ENCODE data around the gene ZNF526. TPM values are rescaled to one million over a fixed set of nuclear protein-coding genes. Genes with fewer than 3 reads are reported as not detected.

The ZNF526 gene
- total and polyA plus RNA-seq, 9 of the 15 experiments (the other 6 are each of a cell fraction or from before 2014, with no cell fraction given) = 1.3 to 17.9 (median 6.2) TPM

DNA sequence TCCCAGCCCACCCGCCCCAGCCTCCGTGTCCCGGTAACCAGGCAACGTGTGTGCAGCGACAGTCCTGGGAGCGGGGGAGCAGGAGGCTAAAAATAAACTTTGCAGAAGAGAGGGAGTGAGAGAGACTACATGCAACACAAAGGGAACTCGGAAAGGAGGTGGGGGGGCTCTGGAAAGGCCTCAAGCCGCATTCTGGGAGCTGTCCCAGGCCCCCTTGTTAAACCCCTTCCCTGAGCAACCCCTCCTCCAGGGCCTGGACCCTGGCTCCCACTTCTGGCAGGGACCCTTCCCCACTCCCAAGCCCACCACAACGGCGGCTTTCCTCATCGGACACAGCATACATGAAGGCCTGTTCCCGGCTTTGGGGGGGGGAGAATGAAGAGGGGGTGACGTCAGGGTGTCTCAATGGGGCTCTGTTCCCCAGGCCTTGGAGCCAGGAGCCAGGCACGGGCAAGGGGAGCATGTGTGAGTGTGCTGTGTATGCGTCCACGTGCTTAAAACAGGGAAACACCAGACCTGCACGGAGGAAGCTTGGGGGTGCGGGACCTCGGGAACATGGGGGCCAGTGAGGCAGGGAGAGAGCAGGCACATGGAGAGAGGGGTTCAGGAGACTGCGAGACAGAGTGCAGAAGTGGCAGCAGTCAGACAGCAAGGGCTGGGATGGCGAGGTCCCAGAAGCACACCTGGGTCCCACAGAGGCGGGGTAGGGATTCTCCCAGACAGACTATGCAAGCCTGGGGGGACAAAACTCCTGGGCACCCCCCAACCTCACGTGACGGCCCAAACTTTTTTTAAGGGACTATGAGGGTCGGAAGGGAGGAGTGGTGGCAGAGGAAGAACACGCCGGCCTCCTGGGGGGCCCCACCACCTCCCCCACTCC lies 32.5 kb downstream of the ZNF526 start (continued):
- TF ChIP-seq, protein P1, sequence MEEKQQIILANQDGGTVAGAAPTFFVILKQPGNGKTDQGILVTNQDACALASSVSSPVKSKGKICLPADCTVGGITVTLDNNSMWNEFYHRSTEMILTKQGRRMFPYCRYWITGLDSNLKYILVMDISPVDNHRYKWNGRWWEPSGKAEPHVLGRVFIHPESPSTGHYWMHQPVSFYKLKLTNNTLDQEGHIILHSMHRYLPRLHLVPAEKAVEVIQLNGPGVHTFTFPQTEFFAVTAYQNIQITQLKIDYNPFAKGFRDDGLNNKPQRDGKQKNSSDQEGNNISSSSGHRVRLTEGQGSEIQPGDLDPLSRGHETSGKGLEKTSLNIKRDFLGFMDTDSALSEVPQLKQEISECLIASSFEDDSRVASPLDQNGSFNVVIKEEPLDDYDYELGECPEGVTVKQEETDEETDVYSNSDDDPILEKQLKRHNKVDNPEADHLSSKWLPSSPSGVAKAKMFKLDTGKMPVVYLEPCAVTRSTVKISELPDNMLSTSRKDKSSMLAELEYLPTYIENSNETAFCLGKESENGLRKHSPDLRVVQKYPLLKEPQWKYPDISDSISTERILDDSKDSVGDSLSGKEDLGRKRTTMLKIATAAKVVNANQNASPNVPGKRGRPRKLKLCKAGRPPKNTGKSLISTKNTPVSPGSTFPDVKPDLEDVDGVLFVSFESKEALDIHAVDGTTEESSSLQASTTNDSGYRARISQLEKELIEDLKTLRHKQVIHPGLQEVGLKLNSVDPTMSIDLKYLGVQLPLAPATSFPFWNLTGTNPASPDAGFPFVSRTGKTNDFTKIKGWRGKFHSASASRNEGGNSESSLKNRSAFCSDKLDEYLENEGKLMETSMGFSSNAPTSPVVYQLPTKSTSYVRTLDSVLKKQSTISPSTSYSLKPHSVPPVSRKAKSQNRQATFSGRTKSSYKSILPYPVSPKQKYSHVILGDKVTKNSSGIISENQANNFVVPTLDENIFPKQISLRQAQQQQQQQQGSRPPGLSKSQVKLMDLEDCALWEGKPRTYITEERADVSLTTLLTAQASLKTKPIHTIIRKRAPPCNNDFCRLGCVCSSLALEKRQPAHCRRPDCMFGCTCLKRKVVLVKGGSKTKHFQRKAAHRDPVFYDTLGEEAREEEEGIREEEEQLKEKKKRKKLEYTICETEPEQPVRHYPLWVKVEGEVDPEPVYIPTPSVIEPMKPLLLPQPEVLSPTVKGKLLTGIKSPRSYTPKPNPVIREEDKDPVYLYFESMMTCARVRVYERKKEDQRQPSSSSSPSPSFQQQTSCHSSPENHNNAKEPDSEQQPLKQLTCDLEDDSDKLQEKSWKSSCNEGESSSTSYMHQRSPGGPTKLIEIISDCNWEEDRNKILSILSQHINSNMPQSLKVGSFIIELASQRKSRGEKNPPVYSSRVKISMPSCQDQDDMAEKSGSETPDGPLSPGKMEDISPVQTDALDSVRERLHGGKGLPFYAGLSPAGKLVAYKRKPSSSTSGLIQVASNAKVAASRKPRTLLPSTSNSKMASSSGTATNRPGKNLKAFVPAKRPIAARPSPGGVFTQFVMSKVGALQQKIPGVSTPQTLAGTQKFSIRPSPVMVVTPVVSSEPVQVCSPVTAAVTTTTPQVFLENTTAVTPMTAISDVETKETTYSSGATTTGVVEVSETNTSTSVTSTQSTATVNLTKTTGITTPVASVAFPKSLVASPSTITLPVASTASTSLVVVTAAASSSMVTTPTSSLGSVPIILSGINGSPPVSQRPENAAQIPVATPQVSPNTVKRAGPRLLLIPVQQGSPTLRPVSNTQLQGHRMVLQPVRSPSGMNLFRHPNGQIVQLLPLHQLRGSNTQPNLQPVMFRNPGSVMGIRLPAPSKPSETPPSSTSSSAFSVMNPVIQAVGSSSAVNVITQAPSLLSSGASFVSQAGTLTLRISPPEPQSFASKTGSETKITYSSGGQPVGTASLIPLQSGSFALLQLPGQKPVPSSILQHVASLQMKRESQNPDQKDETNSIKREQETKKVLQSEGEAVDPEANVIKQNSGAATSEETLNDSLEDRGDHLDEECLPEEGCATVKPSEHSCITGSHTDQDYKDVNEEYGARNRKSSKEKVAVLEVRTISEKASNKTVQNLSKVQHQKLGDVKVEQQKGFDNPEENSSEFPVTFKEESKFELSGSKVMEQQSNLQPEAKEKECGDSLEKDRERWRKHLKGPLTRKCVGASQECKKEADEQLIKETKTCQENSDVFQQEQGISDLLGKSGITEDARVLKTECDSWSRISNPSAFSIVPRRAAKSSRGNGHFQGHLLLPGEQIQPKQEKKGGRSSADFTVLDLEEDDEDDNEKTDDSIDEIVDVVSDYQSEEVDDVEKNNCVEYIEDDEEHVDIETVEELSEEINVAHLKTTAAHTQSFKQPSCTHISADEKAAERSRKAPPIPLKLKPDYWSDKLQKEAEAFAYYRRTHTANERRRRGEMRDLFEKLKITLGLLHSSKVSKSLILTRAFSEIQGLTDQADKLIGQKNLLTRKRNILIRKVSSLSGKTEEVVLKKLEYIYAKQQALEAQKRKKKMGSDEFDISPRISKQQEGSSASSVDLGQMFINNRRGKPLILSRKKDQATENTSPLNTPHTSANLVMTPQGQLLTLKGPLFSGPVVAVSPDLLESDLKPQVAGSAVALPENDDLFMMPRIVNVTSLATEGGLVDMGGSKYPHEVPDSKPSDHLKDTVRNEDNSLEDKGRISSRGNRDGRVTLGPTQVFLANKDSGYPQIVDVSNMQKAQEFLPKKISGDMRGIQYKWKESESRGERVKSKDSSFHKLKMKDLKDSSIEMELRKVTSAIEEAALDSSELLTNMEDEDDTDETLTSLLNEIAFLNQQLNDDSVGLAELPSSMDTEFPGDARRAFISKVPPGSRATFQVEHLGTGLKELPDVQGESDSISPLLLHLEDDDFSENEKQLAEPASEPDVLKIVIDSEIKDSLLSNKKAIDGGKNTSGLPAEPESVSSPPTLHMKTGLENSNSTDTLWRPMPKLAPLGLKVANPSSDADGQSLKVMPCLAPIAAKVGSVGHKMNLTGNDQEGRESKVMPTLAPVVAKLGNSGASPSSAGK (IDR thresholded peaks at IDR 0.05) = no peak
- TF ChIP-seq ESRRB (CRISPR knock-in tag; IDR thresholded peaks at IDR 0.05; ENCODE audit: borderline replicate concordance) (no peak), CBX1 (IDR thresholded peaks at IDR 0.05; ENCODE audit: low read depth) (no peak), SMARCB1 (IDR thresholded peaks at IDR 0.05; ENCODE audit: insufficient read length, low read depth) (no peak), ZNF121 (CRISPR knock-in tag; conservative IDR thresholded peaks at IDR 0.05) (no peak), EP300 (IDR thresholded peaks at IDR 0.05; ENCODE audit: low read length) (no peak), SAP30 (IDR thresholded peaks at IDR 0.05; ENCODE audit: borderline replicate concordance, insufficient read depth, low read depth, low read length, poor library complexity, severe bottlenecking) (peak; percentile 30), SAFB (IDR thresholded peaks at IDR 0.05; ENCODE audit: borderline replicate concordance, low read depth, low read length) (no peak), MAZ (CRISPR knock-in tag; conservative IDR thresholded peaks at IDR 0.05 in 1 of 2, IDR thresholded peaks at IDR 0.05 in 1 of 2) (no peak; a peak in 1 of 4 replicates), MCM3 (IDR thresholded peaks at IDR 0.05) (no peak)
- TF ChIP-seq, protein P2, sequence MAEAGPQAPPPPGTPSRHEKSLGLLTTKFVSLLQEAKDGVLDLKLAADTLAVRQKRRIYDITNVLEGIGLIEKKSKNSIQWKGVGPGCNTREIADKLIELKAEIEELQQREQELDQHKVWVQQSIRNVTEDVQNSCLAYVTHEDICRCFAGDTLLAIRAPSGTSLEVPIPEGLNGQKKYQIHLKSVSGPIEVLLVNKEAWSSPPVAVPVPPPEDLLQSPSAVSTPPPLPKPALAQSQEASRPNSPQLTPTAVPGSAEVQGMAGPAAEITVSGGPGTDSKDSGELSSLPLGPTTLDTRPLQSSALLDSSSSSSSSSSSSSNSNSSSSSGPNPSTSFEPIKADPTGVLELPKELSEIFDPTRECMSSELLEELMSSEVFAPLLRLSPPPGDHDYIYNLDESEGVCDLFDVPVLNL (CRISPR knock-in tag; IDR thresholded peaks at IDR 0.05; ENCODE audit: low read depth) = no peak
- TF ChIP-seq, protein P3, sequence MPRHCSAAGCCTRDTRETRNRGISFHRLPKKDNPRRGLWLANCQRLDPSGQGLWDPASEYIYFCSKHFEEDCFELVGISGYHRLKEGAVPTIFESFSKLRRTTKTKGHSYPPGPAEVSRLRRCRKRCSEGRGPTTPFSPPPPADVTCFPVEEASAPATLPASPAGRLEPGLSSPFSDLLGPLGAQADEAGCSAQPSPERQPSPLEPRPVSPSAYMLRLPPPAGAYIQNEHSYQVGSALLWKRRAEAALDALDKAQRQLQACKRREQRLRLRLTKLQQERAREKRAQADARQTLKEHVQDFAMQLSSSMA (CRISPR knock-in tag; IDR thresholded peaks at IDR 0.05) = no peak

All from K562 (cell line).